HepG2 (cell line): ENCODE results near the gene PCNA. TPM values are rescaled to one million over a fixed set of nuclear protein-coding genes. Genes with fewer than 3 reads are reported as not detected.
A peak's percentile ranks its signal among the peaks of the same experiment; 100 is the strongest.

Experiments used
- ATF7-NPFF ChIP-seq: sonication (generic); formaldehyde crosslinking; IDR thresholded peaks from 2 replicates; pipeline ENCODE4 v1.8.1; 2023; ENCODE audit warnings: mild to moderate bottlenecking, low read depth, missing genetic modification reagents, moderate library complexity
- FIP1L1 ChIP-seq: fragments of 200-400 bp; formaldehyde crosslinking; IDR thresholded peaks from 2 replicates; pipeline ENCODE4 v1.6.1; 2018; ENCODE audit warnings: low read depth, mild to moderate bottlenecking, low read length, moderate library complexity, borderline replicate concordance; ENCODE audit not compliant: insufficient read depth
- HNRNPUL1 ChIP-seq: fragments of 200-400 bp; formaldehyde crosslinking; IDR thresholded peaks from 2 replicates; pipeline ENCODE4 v1.6.1; 2017; ENCODE audit warnings: low read depth, mild to moderate bottlenecking, low read length, moderate library complexity
- MED1 ChIP-seq: sonication (generic); formaldehyde crosslinking; IDR thresholded peaks from 2 replicates; pipeline ENCODE4 v1.4.0; 2020; ENCODE audit warnings: missing genetic modification reagents
- PAX8 ChIP-seq: sonication (generic); formaldehyde crosslinking; IDR thresholded peaks from 2 replicates; pipeline ENCODE4 v1.8.0; 2022; ENCODE audit warnings: mild to moderate bottlenecking, missing genetic modification reagents, borderline replicate concordance
- PREB ChIP-seq: sonication (generic); formaldehyde crosslinking; IDR thresholded peaks from 2 replicates; pipeline ENCODE4 v1.4.0; 2020; ENCODE audit warnings: missing genetic modification reagents
- RXRB ChIP-seq: IDR thresholded peaks from 2 replicates; pipeline ENCODE4 v1.6.1; 2016; ENCODE audit warnings: borderline replicate concordance, missing genetic modification reagents, missing compliant biosample characterization
- SOX5 ChIP-seq: IDR thresholded peaks from 2 replicates; pipeline ENCODE4 v1.6.1; 2016; ENCODE audit warnings: borderline replicate concordance
- TRAFD1 ChIP-seq: sonication (generic); formaldehyde crosslinking; IDR thresholded peaks from 2 replicates; pipeline ENCODE4 v1.5.1; 2020; ENCODE audit warnings: missing genetic modification reagents, mild to moderate bottlenecking, borderline replicate concordance
- ZBTB4 ChIP-seq: sonication (generic); formaldehyde crosslinking; IDR thresholded peaks from 2 replicates; pipeline ENCODE4 v1.4.0; 2020; ENCODE audit warnings: missing genetic modification reagents, mild to moderate bottlenecking, borderline replicate concordance
- ZKSCAN1 ChIP-seq: fragments of 150-350 bp; IDR thresholded peaks from 2 replicates; pipeline ENCODE4 v1.6.1; 2014; ENCODE audit warnings: low read length
- ZNF329 ChIP-seq: sonication (generic); formaldehyde crosslinking; IDR thresholded peaks from 2 replicates; pipeline ENCODE4 v1.9.0; 2021; ENCODE audit warnings: low read depth, mild to moderate bottlenecking, missing genetic modification reagents
- ZNF512 ChIP-seq: sonication (generic); formaldehyde crosslinking; IDR thresholded peaks from 2 replicates; pipeline ENCODE4 v1.4.0; 2020; ENCODE audit warnings: mild to moderate bottlenecking, missing genetic modification reagents
- ZNF614 ChIP-seq: IDR thresholded peaks from 2 replicates; pipeline ENCODE4 v1.6.1; 2018; ENCODE audit warnings: missing biosample characterization, missing genetic modification reagents, inconsistent platforms, borderline replicate concordance
- ZNF639 ChIP-seq: conservative IDR thresholded peaks from 2 replicates; pipeline ENCODE4 v1.6.1; 2018; ENCODE audit warnings: missing genetic modification reagents
- ZNF704 ChIP-seq: sonication (generic); formaldehyde crosslinking; IDR thresholded peaks from 2 replicates; pipeline ENCODE4 v1.8.1; 2023; ENCODE audit warnings: mild to moderate bottlenecking, inconsistent platforms, moderate library complexity, missing genetic modification reagents, borderline replicate concordance
- ZNF709 ChIP-seq: sonication (generic); formaldehyde crosslinking; IDR thresholded peaks from 2 replicates; pipeline ENCODE4 v1.5.0; 2020; ENCODE audit warnings: mild to moderate bottlenecking, missing genetic modification reagents
- ZNF720 ChIP-seq: sonication (generic); formaldehyde crosslinking; IDR thresholded peaks from 2 replicates; pipeline ENCODE4 v1.4.0; 2020; ENCODE audit warnings: missing genetic modification reagents
- polyA plus RNA-seq, 8 experiments: library from polyadenylated mRNA; depleted of rRNA in 3 of 8; stranded (reverse) in 7 of 8; unstranded in 1 of 8; fragments of >200 nt; fragmentation: Illumina TruSeq in 4 of 8; extraction: Trizol in 4 of 8; gene quantifications; 2 replicates each; pipeline versions ENCODE4 v1.2.1 to v1.2.3, GENCODE V29; 2011 to 2016; ENCODE audit warnings: low read depth in 4 of 8, missing spikeins in 1 of 8, mixed read lengths in 1 of 8; ENCODE audit not compliant: insufficient read depth in 1 of 8
- total RNA-seq, 5 experiments: library from RNA; depleted of rRNA; stranded (reverse); fragments of >200 nt; fragmentation: Illumina TruSeq; extraction: Trizol; gene quantifications; 2 replicates each; pipeline ENCODE4 v1.2.3, GENCODE V29; 2016; ENCODE audit warnings: low read depth in 1 of 5

The PCNA gene
- total and polyA plus RNA-seq, 2 of the 13 experiments (the other 11 are each of a cell fraction or from before 2014, with no cell fraction given) = 229 to 655 TPM

- TF ChIP-seq PREB (CRISPR knock-in tag) = no peak
- no peak for TF ChIP-seq HNRNPUL1
- no peak for TF ChIP-seq ZBTB4
- peak; percentile 12; the same call in 1 of the 2 replicates for TF ChIP-seq MED1 (CRISPR knock-in tag)
- no peak for TF ChIP-seq ATF7-NPFF (CRISPR knock-in tag)
- no peak for TF ChIP-seq ZKSCAN1
- TF ChIP-seq ZNF720 (CRISPR knock-in tag) = no peak
- TF ChIP-seq ZNF639 = no peak
- no peak for TF ChIP-seq RXRB
- TF ChIP-seq ZNF704 (CRISPR knock-in tag) = no peak
- TF ChIP-seq FIP1L1 = no peak
- TF ChIP-seq ZNF329 (CRISPR knock-in tag) = no peak
- 0 out of 2 replicates have a peak, but pooled peaks have one; percentile 23 for TF ChIP-seq TRAFD1 (CRISPR knock-in tag)
- TF ChIP-seq ZNF512 (CRISPR knock-in tag) = no peak
- peak; percentile 4; the same call in 1 of the 2 replicates for TF ChIP-seq ZNF614 (CRISPR knock-in tag)
- TF ChIP-seq SOX5 (CRISPR knock-in tag) = no peak
- TF ChIP-seq ZNF709 (CRISPR knock-in tag) = no peak
- no peak for TF ChIP-seq PAX8 (CRISPR knock-in tag)
Measured at GRCh38 chr20:5073660-5074231, 46.0 kb downstream of the PCNA start (continued).
